ENCODE data around the gene FAM107B.
"Not testable (repeated sequence)": the region's sequence is repeated elsewhere in the genome, so short reads cannot be mapped to it uniquely, and the experiment has no call there.

Gene FAM107B

DNA sequence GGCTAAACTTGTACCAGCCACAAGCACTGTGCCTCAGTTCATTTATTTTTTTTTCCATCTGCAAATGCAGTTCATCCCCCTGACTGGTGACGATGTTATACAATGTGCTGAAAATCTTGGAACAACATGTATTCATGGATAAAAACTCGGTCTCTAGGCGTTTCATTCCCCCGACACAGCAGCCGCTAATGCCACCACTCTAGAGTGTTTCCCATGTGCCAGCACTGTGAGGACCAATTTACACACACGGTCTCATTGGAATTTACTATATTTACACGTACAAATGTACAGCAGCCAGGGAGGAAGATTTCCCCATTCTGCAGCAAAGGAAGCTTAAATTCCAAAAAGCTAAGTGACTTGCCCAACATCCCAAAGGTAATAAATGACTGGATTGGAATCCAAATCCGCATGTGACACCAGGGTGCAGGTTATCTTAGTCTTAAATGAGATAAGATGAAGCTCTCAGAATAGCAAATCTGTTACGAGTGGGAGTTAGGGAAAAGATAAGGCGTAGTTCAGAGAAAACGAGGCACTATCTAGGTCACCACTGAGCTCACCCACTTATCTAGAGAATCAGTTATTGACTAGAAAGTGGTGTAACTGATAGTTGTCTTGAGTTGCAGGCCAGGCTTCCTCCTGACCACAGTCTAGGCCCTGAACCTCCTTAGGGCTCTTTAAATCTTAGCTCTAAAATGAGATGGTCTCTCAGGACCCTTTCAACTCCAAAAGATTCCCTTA is 36.7 kb downstream of the FAM107B start:
- no peak for DNase-seq (ENCODE audit: low read depth in 2 of 2)

DNA sequence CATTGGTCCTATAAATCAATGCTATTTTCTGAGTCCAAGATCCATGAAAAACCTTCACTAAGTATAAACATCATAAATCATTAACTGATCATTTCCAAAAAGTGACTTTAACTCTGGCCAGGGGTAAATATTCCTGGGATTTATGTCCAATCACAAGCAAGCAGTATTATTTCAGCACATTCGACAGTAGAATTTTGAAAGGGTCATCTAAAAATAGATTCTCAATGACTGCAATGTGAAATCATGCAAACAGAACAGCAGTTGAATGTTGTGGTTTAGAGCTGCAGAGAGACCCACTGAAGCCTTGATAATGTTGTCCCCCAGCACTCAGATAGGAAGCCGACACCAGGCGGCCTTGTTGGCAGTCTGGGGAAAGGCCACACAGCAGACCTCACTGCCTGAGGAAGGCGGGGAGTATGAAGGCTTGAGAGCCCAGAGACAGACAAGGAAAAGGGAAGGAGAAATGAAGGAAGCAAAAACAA is 38.1 kb downstream of the FAM107B start:
- no peak for DNase-seq (ENCODE audit: low read depth in 2 of 2)

- DNase-seq (ENCODE audit: low read depth in 2 of 2): no peak
Observed at GRCh38 chr10:14736043-14736442, 38.7 kb downstream of the FAM107B start.

DNA sequence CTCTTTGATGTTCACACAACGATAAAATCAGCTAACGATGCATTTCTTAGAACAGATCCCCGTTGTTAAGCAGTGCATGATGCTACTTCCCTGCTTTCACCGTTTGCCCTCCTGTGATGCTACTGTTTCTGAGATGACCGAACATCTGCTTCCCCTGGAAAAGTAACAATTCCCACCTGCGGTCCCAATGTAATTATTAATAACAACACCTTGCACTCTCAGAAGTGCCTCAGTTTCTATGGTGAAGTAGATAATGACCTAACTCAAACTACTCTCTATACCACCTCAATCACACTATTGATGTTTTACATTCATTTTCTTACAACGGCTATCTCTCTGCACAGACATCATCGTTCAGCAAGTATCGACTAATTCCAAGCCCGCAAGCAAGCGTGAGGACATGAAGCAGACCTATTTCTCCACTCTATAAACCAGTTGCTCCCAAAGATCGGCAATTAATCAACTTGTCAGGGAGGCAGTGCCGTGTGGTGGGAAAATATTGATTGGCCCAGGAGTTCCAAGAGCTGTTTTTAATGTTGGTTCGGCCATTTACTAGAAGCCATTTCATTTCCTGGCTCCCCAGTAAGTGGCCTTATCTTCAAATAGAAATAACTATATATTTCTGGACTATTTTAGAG is 42.7 kb downstream of the FAM107B start:
- no peak for DNase-seq (ENCODE audit: low read depth in 2 of 2)

DNA sequence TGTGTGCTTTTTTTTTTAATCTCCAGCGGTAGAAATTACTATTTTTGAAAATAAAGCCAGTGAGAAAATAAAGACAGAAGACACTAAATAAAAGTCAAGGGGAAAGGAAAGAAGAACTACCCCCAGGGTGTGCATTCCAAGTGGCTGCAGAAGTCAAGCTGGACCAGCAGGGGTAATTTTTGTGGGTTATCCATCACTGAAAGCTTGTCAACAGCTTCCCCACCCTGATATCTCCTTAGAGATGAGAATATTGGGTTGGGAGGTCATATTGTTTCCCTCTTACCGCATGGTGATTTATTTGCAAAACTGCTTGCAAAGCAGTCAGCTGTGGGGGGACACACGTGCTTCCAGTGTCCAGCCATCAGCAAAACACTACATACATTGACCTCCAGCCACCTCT is 46.4 kb downstream of the FAM107B start:
- DNase-seq (ENCODE audit: low read depth in 2 of 2): no peak

DNA sequence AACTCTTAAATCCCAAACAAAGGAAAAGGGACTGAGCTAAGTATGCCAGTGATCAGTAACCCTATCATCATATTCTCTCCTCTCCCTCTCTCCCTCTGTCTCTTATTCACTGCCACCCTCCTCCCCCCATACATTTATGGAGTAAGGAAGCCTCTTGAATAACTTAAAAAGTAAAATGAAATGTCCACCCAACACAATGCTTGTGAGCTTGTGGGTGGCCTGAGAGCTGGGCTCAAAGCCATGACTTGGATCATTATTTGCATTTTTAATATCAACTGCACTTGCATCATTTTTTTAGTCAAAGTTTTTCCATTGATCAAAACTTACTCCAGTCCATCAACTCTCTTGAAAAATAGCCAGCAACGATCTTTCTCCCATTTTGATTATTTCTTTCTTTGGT is 46.8 kb downstream of the FAM107B start:
- DNase-seq (ENCODE audit: low read depth in 2 of 2): no peak

DNA sequence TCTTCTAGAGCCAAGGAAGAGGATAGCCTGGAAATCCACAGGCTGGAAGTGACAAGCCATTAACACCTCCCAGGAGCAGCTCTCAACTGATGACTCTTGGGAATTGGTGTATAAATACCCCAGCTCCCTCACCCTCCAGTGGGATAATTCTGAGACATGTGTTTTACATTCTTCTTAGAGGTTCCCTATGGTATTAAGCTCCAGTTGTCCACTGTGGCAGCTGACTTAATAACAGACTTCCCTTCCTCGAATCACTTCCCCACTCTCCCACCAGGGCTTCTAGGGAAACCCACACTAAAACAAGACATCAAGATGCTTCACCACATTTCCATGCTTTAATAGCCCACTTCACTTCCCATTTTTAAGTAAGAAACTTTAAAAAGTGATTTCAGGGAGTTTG is 47.2 kb downstream of the FAM107B start:
- DNase-seq (ENCODE audit: low read depth in 2 of 2): no peak

GRCh38 chr10:14724931-14725330 is 49.8 kb downstream of the FAM107B start:
- DNase-seq (ENCODE audit: low read depth in 2 of 2): no peak

DNA sequence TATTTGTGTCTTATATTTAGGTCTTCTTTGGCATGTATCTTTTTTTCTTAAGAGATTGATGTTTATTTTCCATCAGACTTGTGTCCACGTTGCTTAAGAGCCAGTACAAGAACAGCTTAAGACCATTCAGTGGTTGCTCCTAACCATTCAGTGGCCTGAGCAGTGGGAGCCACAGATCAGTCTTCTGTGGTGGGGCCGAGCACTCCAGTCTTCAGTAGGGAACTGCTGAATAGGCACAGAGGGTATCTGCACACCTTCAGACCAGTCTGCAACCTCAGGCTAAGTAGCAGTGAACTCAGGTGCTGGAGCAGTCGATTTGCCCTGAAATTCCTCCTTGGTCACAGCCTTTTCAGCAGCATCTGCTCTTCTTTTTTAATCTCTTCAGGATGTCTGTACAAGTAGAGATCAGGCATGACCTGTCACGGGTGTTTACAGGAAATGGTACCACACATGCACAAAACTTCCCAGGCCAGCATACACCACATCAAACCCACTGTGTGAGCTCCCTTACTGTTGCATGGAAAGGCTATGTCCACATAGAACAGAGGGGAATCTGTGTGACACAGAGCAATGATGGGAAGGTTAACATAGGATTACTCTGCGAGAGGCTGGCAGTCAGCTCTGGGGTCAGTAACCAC is 51.5 kb downstream of the FAM107B start:
- no peak for DNase-seq (ENCODE audit: low read depth in 2 of 2)

DNA sequence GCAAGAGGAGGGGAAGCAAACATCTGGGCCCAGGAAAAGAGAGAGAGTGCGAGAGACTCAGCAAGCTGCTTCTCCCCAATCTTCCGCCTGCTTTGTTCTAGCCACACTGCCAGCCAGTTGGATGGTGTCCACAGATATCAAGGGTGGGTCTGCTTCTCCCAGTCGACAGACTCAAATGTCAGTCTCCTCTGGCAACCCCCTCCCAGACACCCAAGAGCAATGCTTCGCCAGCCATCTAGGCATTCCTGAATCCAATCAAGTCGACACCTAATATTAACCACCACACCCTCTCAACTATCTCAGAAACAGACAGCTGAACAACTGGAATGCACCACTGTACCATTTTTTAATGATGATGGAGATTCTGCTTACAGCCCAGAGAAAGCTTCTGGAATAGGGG is 57.1 kb downstream of the FAM107B start:
- DNase-seq (ENCODE audit: low read depth in 2 of 2): no peak

DNA sequence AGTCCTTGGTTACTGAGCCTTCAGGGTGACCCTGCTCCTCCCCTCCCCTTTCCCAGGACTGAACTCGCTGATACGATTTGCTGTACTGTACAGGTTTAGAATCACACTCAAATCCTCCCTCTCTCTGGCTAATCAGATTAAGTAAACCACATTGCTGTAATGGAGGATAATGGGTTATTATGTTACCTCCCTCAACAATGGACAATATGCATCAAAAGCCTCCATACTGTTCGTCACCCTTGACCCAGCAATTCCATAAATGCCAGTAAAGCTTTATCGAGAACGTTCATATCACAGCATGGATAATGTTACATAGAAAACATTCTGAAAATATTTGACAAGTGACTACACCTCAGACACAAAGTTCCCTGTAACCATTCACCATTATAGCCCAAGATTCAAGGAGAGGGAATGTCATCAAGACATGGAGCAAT is 61.7 kb downstream of the FAM107B start:
- DNase-seq (ENCODE audit: low read depth in 2 of 2): no peak

DNA sequence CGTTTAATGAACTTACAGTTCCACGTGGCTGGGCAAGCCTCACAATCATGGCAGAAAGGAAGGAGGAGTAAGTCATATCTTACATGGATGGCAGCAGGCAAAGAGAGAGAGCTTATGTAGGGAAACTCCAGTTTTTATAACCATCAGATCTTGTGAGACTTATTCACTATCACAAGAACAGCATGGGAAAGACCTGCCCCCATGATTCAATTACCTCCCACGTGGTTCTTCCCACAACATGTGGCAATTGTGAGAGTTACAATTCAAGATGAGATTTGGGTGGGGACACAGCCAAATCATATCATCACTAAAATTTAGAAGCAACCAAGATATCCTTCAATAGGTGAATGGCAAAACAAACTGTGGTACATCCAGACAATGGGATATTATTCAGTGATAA is 65.4 kb downstream of the FAM107B start:
- not testable (repeated sequence) for DNase-seq (ENCODE audit: low read depth in 2 of 2)

- DNase-seq (ENCODE audit: low read depth in 2 of 2): no peak
Observed at GRCh38 chr10:14707481-14707880, 67.2 kb downstream of the FAM107B start.

GRCh38 chr10:14705548-14706230 is 69.0 kb downstream of the FAM107B start:
- no peak for DNase-seq (ENCODE audit: low read depth in 2 of 2)

- DNase-seq (ENCODE audit: low read depth in 2 of 2): no peak
Observed at GRCh38 chr10:14703631-14704001, 71.1 kb downstream of the FAM107B start.

GRCh38 chr10:14701466-14701865 is 73.2 kb downstream of the FAM107B start:
- DNase-seq (ENCODE audit: low read depth in 2 of 2): no peak

DNA sequence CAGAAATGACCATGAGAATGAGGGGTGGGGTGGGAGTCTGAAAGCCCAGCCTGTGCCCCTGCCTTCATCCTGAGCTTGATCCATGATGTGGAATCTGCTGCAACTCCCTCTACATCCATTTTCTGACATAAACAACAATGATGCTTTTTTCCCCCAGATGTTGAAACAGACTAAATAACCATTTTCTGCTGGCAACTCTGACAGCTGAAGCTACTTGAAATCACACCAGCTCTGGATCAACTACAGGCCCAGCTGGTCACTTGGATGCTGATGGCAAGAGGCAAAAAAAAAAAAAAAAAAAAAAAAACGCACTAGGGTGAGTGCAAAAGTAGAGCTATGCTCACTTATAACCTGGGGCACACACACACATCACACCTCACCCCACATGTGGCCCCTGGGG is 74.2 kb downstream of the FAM107B start:
- no peak for DNase-seq (ENCODE audit: low read depth in 2 of 2)

DNA sequence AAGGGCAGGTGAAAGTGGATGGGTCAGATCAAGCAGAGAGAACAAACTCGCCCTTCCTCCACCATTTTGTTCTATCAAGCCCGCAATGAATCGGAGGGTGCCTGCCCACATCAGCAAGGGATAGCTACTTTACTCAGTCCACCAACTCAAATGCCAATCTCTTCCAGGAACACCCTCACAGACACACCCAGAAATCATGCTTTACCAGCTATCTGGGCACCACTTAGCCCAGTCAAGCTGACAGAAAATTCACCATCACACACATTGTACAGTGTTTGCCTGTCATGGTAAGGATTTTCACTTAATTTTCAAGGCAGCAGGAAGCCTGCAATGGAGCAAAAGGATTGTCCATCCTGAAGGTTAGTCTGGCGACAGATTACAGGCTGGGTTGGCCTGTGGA is 75.2 kb downstream of the FAM107B start:
- no peak for DNase-seq (ENCODE audit: low read depth in 2 of 2)

DNA sequence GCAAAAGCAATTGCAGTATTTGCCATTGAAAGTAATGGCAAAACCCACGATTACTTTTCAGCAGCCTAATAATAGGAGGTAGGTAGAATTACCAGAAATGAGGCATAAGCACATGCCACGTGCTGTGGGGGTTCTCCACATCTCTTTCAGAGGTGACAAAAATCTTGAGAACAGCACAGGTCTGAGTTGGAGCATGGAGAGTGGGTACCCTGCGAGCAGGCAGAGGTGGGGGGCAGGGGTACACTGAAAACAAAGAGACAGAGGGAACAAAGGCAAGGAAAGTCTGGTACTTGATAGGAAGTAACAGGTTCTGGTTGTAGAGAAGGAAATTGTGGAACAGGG is 75.9 kb downstream of the FAM107B start:
- no peak for DNase-seq (ENCODE audit: low read depth in 2 of 2)

DNA sequence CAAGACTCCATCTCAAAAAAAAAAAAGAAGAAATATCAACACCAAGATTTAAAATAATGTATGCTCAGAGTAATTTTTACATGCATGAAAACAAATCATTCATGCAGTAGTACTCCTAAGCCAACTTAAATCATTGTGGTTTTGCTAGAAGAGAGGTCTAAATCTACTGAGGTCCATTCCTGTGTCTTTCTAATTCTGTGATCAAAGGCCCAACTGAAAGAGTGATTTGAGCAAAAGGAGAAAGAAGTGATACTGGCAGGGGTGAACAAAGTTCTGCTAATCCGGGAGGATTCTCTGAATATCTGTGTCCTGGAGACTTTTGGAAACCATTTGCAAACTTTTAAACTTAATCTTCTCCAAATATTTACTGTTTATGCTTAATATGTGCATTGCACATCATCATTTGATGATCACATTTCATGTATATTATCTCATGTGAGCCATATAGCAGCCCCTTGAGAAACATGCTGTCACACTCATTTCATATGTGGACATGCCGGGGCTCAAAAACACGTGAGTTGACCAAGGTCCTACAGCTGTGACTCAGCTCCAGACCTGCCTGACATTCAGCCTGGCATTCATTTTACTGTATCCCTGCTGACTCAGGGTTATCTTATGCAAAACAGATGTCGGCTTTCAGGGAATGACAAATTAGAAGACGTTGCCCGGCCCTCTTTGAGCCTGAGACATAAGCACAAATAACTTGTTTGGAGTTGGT is 76.4 kb downstream of the FAM107B start:
- DNase-seq (ENCODE audit: low read depth in 2 of 2): no peak

GRCh38 chr10:14697281-14697680 is 77.4 kb downstream of the FAM107B start:
- no peak for DNase-seq (ENCODE audit: low read depth in 2 of 2)

GRCh38 chr10:14696821-14697220 is 77.9 kb downstream of the FAM107B start:
- no peak for DNase-seq (ENCODE audit: low read depth in 2 of 2)
